Measurements from ENCODE around the gene LAMA3.

Gene LAMA3

DNA sequence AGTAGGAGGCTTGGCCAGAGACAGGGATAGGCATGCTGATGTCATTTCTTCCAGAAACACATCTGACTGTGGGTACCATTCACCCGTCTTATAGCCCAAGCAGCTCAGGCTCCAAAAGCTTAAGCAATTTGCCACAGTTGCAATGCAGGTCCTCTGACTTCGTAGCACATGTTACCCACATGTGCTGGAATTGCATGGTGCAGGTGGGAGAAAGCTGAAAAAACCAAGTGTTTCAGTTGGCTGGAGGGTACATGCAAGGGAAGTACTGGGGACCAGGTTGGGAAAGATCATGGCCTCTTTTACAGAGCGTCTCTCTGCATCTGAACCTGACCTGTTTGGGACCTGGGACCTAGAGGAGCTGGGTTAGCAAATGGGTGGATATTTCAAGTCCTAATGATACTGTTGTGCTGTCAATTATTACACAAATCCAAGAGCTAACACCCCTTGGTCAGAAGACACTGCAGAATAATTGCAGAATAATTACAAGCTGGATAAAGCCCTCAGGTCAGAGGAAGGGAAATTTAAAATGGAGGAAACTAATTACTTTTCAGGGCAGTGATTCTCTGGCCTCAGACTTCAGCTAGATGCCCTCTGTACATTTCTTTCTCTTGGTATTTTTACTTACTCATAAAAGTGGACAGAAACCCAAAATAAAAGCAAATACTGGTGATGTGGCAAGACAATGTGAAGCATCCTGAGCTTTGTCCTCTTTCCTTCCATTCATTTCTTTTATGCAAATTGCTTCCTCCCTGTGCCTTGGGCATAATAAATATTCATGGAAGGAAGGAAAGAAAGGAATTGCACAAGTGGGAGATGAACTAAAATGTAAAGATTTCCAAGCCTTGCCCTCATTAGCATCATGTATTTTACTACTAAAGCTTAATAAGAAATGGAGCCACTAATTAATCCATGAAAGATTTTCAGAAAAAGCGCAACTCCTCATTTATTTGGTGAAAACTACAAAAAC, 279.7 kb downstream of the LAMA3 start:
- DNase-seq (ENCODE audit: low read depth, low spot score) = no peak

DNA sequence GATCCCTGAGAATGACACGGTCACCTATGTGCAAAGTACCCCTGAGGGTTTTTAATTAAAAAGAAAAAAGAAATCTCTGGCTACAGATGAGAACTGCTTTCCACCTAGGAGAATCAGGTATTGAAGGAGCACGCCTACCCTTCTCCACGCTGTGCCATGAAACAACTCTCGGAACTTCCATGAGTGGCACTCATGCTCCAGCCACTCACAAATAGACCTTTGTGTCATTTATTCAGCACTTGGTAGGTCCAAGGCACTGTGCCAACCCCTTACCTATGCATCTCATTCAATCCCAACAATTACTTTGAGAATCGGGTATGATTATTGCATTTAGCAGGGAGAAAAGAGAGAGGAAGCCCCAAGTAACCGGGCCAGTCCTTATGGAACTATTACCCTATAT, 280.4 kb downstream of the LAMA3 start:
- no peak for DNase-seq (ENCODE audit: low read depth, low spot score)

DNA sequence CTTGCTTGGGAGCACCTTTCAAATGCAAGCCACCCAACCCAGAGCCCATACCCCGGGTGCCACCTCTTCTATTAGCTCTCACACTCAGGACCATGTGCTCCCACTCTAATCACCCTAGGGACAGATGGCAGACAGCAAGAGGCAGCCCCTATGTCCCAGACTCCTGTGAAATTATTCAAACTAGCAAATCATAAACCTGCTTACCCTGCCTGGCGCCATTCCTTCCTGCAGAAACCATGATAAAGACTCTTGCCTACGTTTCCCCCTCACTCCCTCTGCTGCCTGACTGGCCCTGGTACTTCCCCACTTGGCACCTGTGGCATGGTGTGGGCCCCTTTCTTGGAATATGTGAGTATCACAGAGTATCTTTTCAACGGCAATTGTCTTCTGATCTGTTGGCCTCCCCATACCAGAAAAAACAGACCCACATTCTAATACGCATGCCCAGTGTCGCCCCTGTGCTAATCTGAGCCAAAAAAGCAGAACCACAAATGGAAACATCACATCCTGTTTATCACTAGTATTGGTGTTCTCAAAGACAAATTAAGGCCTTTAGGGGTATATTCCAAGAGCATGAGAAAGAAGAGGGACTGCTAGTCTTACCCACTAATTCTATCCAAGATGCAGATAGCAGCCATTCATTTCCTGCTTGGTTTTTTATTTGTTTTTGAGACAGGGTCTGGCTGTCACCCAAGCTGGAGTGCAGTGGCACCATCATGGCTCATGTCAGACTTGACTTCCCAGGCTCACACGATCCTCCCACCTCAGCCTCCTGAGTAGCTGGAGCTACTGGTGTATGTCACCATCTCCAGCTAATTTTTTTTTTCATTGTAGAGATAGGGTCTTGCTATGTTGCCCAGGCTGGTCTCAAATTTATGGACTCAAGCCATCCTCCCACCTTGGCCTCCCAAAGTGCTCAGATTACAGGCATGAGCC, 281.2 kb downstream of the LAMA3 start:
- DNase-seq (ENCODE audit: low read depth, low spot score) = no peak

DNA sequence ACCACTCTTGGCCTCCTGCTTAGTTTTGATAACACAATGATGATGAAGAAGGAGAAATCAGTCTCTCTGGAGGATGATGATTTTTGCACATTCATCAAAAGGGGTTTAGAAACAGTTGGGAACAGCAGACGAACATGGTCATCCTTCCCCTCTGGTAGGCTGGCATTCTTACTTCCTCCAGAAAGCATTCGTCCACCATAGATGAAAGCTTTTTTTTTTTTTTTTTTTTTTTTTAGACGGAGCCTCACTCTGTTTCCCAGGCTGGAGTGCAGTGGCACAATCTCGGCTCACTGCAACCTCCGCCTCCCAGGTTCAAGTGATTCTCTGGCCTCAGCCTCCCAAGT, 281.8 kb downstream of the LAMA3 start:
- DNase-seq (ENCODE audit: low read depth, low spot score) = no peak

DNA sequence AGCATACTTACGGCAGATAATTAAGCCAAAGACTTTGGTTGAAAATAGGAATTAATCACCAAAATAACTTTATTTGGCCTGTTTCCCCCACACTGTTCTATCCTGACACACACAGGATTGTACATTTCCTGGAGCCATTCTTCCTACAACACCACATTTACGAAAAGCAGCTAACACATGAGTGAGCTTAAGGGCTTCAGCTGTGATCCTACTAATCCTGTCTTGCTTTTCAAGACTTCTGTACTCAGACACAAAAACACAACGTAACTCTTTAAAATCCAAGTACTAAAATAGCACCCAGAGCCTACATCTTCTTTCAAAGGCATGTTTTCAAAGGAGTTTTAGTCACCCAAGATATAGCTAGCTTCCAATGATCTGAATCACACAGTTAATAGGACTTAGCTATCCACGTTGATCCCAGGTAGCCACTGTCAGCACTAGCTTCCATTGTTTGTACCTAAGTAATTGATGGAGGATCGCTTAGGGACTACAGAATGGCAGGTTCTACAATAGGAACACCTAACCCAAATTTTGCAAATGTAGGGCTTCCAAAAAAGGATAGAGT, 282.5 kb downstream of the LAMA3 start:
- DNase-seq (ENCODE audit: low read depth, low spot score) = no peak

DNA sequence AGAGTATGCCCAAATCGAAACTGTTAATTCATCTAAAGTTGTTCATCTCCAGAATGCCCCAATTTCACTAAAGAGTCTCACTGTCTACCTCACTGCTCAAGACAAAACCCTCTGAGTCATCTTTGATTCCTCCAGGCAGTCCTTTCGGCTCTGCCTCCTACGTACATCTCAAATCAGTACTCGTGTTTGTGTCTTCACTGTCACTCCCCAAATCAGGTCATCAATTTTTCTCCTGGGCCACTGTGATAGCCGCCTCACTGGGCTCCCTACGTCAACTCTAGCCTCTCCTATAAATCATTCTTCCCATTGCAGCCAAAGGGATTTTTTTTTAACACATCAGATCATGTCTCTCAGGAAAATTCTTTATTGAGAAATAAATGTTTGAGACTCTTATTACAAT, 283.2 kb downstream of the LAMA3 start:
- no peak for DNase-seq (ENCODE audit: low read depth, low spot score)

DNA sequence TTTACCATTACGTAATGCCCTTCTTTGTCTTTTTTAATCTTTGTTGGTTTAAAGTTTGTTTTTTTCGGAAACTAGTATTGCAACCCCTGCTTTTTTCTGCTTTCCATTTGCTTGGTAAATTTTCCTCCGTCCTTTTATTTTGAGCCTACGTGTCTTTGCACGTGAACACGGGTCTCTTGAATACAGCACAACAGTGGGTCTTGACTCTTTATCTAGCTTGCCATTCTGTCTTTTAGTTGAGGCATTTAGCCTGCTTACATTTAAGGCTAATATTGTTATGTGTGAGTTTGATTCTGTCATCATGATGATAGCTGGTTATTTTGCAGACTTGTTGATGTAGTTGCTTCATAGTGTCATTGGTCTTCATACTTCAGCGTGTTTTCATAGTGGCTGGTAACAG, 287.9 kb downstream of the LAMA3 start:
- no peak for DNase-seq (ENCODE audit: low read depth, low spot score)

DNA sequence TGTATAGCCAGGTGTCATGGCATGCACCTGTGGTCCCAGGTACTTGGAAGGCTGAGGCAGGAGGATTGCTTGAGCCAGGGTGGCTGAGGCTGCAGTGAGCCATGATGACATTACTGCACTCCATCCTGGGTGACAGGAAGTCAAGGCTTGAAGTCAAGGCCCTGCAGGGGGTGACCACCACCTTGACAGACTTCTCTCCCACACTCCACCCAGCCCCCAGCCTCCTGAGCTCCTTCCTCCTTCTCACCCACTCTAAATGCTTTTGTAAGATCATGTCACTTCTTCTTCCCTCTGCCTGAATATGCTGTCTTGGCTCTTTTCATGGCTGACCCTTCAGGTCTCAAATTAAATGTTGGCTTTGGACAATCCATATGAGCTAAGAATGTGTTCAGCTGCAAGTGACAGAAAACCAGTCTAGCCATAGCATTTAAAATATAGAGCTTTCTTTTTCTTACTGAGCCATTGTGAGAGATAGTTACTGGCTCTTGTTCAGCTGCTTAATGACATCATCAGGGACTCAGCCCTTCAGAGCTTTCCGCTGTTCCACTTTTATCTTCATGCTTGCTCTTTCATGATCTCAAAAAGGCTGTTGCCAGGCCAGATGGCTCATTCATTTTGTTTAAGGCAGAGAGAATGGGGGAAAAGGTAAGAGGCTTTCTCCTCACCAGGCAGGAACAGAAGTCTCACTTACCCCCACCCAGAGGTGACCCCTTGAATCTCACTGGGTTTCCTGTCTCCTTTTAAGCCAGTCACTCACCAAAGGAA, 288.6 kb downstream of the LAMA3 start:
- no peak for DNase-seq (ENCODE audit: low read depth, low spot score)

DNA sequence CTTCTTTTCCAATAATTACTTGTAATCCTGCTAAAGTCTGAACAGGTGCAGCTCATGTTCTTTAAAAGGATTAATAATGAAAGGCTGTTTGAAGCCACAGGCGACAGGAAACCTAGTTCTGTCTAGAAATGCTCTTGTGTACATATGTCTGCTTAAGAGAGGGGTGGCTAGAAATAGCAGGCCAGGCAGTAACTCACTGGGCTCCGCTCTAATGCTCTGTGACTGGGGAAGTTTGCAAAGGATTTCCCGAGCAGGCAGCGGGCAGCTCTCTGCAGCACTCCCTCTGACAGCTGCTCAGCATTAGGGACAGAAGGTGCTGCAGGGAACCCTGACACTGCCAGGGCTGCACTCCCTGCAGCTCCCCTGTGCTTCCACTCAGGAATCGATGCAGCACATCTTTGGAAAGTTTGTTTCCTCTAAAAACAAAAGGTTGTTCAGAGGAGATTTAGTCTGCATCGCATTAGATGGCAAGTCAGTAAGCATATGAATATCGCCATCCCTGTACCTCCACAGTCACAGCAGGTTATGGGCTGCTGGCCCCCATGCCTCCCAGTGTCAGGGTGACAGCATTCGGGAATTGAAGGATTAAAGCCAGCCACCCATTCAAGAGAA, 292.2 kb downstream of the LAMA3 start:
- DNase-seq (ENCODE audit: low read depth, low spot score) = no peak

DNA sequence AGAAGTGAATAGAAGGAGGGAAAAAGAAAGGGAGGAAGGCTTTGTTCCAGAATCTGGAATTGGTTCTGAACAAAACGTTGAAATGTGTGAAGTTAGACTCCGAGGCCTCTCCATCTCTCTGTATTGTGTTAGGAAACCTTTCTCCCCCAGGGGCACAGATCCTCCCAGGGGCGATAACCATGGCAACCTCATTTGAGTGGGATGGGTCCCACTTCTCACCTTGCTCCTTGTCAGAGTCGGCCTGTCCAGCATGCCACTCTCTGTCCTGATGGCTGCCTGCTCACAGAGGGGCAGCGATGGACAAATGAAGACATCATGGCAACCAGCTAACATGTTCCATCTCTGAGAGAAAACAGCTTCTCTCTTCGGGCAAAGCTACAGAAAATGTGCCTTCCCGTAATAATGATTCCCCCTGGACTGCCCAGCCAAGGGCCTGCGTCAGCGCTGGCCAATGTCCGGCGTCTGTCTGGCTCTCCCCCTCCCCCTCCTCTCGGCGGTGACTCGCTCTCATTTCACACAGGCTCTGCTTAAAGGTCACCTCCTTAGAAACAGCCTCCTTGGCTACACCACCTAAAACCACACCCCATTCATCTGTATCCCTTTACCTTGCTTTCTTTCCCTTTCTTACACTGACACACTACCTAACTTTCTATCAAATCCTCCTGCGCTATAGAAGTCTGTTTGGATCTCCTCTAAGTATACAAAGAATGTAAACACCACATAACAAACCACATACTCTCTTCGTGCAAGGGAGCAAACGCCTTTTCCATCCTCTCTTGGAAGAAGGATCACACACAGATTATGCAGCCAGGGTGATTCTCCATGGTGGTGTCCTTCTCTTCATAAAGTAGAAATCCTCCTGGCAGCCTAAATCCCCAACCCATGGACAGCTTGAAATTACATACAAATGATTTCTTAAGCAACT, 293.2 kb downstream of the LAMA3 start:
- DNase-seq (ENCODE audit: low read depth, low spot score) = no peak

DNA sequence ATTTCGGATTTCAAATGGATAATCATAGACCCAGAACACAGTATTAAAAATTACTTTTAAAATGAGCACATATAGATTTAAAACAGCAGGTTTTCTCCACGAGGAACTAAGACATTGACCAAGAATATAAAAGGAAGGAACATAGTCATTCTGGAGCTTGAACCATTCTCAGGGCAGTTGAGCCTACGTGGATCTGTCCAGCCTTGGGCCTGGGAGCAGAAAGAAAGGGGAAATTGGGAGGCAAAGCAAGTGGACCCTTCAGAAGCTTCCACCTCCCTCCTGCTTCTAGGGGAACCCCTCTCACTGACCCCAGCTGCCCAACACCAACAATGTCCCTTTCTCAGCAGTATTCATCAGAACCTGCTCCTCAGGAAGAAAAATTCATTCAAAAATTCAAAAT, 293.9 kb downstream of the LAMA3 start:
- no peak for DNase-seq (ENCODE audit: low read depth, low spot score)

DNA sequence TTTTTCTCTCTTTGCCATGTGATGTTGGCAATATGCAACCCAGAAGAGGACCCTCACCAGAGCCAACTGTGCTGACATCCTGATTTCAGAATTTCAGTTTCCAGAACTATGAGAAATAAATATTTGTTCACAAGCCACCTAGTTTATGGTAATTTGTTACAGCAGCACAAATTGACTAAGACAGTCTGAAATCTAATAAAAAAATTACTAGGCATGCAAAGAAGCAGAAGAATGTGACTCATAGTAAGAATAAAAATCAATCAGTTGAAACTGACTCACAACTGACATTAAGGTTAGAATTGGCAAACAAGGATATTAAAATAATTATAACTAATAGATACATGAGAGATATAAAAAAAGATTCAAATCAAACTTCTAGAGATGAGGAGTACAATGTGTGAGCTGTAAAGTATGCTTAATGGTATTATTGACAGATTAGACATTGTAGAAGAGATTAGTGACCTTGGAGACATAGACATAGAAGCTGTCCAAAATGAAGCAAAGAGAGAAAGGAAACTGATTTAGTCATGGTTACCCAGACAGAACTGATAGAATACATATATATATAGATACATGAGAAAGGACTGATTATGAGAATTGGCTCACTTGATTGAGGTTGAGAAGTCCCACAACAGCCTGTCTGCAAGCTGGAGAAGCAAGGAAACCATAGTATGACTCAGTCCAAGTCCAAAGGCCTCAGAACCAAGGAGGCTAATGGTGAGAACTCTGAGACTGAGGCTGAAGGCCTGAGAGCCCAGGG, 297.5 kb downstream of the LAMA3 start:
- no peak for DNase-seq (ENCODE audit: low read depth, low spot score)

DNA sequence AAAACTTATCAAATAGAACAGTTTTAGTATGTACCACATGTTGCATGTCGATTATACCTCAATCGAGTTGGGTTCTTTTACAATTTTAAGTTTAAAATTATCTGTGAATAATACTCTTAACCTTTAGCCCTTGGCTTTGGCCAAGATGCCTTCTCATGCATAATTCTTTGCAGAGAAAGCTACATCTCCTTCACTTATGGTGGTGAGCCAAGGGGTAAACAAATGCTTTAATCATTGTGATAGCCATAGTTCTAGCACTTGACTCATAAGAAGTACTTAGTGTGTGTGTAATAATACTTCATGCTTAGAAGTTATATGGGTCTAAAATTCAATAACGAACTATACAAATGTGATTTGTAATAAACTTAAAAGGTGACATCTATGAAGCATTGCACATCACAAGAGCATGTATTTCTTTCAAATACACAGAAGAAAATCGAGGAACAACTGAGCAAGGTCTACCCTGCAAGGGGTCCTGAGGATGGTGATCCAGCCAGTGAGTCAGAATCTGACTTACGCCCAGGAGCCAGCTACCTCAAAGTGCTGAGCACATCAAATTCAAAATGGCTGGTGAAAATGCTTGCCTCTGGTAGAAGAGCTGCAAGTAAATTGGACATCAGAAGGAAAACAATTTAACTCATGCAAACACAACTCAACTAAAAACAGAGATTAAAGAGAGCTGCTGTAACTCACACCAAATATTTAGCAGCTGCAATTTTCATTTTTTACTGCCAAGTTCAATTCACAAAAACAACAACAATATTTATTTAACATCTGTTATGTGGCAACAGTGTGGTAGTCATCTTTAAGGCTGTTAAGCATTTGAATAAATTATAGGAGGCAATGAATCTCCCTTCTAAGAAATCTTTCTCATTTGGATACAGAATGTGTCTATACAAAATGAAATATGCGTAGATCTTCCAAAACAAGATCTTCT, 301.5 kb downstream of the LAMA3 start:
- DNase-seq (ENCODE audit: low read depth, low spot score) = no peak

DNA sequence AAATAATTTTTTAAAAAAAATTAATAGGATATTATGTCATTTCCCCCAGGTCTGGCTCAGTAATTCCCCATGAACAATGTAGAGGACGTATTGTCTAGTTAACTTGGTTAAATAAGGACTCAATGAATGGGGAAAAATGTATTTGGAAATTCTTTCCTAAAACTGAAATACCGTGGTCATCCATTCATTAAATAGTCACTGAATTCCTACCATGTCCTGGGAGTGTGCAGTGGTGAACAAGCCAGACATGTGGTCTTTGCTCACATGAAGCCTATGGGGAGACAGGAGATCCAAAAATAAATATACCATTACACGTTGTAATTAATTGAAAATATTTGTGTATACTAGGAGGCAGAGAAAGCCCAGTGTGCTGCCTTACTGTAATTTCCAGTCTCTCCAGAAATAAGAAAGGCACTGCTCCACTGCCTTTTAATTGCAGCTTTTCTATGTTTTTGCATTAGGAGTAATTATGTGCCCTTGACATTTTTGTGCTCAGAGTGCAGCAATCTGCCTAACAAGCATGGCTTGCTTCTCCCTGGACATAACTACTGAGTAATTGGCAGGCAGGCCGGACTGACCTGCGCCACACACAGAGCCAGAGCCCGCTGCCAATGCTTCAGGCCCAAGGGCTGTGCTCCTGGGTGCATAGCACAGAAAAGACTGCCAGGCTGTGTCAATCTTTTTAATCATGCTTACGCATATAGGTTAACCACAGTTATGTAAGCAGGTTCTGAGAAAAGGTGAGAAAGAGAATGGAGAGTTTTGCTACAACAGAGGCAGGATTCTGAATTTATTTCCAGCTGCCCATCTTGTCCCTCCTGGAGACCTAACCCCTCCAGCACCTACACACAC, 303.1 kb downstream of the LAMA3 start:
- DNase-seq (ENCODE audit: low read depth, low spot score) = no peak

DNA sequence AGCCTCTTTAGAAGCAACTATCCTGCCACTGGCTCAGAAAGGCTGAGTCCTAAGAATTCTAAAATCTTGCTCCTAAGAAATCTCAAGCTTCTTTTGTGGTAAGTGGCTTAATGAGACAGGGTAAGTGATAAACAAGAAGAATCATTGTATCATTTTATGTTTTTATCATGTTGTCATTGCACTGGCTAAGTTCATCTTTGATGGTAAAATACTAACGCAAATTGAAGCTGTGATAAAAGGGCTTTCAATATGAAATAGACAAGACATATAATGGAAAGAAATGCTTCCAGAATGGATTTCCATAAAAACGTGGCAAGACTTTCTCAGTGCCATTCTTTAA, 303.7 kb downstream of the LAMA3 start:
- no peak for DNase-seq (ENCODE audit: low read depth, low spot score)

DNA sequence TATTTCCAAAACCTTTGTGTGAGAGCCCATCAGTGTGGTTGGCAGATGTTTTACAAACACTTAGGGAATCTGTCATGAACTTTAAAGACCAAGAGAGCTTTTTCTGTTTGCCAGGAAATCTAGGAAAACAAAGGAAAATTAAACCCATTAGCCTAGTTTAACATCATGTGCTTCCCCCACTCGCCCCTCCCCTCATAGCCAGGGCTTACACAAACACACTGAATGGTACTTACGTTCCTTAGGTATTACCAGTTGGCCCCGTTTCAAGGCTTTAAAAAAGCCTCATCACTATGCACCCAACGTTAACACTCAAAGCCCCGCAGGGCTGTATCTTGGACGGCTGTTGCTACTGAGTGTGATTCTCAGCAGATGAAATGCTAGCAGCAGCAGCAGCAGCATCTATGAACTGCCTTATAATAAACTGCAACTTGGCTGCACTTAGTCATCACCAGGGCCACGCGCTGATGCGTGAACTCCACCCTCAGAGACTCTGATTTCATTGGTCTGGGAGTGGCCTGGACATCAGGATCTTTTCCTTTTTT, 305.2 kb downstream of the LAMA3 start:
- DNase-seq (ENCODE audit: low read depth, low spot score) = no peak

DNA sequence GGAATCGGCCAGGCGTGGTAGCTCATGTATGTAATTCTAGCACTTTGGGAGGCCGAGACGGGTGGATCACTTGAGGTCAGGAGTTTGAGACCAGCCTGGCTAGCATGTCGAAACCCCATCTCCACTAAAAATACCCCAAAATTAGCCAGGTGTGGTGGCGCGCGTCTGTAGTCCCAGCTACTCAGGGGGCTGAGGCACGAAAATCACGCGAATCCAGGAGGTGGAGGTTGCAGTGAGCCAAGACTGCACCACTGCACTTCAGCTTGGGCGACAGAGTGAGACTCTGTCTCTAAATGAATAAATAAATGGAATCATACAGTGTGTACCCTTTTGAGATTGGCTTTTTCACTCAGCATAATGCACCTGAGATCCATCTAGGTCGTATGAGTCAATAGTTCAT, 305.9 kb downstream of the LAMA3 start:
- DNase-seq (ENCODE audit: low read depth, low spot score) = no peak

Measured in iPS DF 19.7 (cell line).